ENCODE data around the gene LCLAT1. TPM values are rescaled to one million over a fixed set of nuclear protein-coding genes. Genes with fewer than 3 reads are reported as not detected.

The LCLAT1 gene
- total RNA-seq, 1 donor from 2014 or later, result 18.8 TPM

- Histone ChIP-seq H3K27me3 (ENCODE audit: control insufficient read depth in 3 of 3, insufficient read depth in 3 of 3, low read length in 3 of 3) (no peaks in the 10 kb centered on the region), H3K36me3 (ENCODE audit: control insufficient read depth in 3 of 3, insufficient read depth in 3 of 3, low read length in 3 of 3) (no peaks in the 10 kb centered on the region)
Measured at GRCh38 chr2:30653847-30654246, 206.8 kb downstream of the LCLAT1 start.

GRCh38 chr2:30654404-30654803 lies 207.4 kb downstream of the LCLAT1 start:
- H3K9me3 ChIP-seq (ENCODE audit: control insufficient read depth in 3 of 3, low read length in 3 of 3), result no peaks in the 10 kb centered on the region
- H3K36me3 ChIP-seq (ENCODE audit: control insufficient read depth in 3 of 3, insufficient read depth in 3 of 3, low read length in 3 of 3), result no peaks in the 10 kb centered on the region
- no peak overlapping the region for H3K9ac ChIP-seq (ENCODE audit: low read depth in 1 of 3, low read length in 3 of 3)
- H3K27ac ChIP-seq (ENCODE audit: low read depth, low read length), result no peak overlapping the region
- peaks cover 14 to 28% (median 21%) of the 10 kb centered on the region in 3 donors for H3K4me1 ChIP-seq (ENCODE audit: control insufficient read depth in 3 of 3, insufficient read depth in 3 of 3, low read length in 3 of 3)
- no peaks in the 10 kb centered on the region for H3K27me3 ChIP-seq (ENCODE audit: control insufficient read depth in 3 of 3, insufficient read depth in 3 of 3, low read length in 3 of 3)
- H3K4me3 ChIP-seq (ENCODE audit: low read length in 3 of 3), result no peak overlapping the region

More at GRCh38 chr2:30653847-30654246, 206.8 kb downstream of the LCLAT1 start:
- Histone ChIP-seq H3K4me3 (ENCODE audit: low read length in 3 of 3) (no peak overlapping the region), H3K9ac (ENCODE audit: low read depth in 1 of 3, low read length in 3 of 3) (no peak overlapping the region), H3K4me1 (ENCODE audit: control insufficient read depth in 3 of 3, insufficient read depth in 3 of 3, low read length in 3 of 3) (peaks cover 19 to 32% (median 21%) of the 10 kb centered on the region in 3 donors), H3K27ac (ENCODE audit: low read depth, low read length) (no peak overlapping the region), H3K9me3 (ENCODE audit: control insufficient read depth in 3 of 3, low read length in 3 of 3) (no peaks in the 10 kb centered on the region)

GRCh38 chr2:30655211-30655610 lies 208.2 kb downstream of the LCLAT1 start:
- no peak overlapping the region for H3K4me3 ChIP-seq (ENCODE audit: low read length in 3 of 3)
- H3K36me3 ChIP-seq (ENCODE audit: control insufficient read depth in 3 of 3, insufficient read depth in 3 of 3, low read length in 3 of 3), result no peaks in the 10 kb centered on the region
- no peak overlapping the region for H3K27ac ChIP-seq (ENCODE audit: low read depth, low read length)
- no peaks in the 10 kb centered on the region for H3K27me3 ChIP-seq (ENCODE audit: control insufficient read depth in 3 of 3, insufficient read depth in 3 of 3, low read length in 3 of 3)
- H3K9ac ChIP-seq (ENCODE audit: low read depth in 1 of 3, low read length in 3 of 3), result no peak overlapping the region
- no peaks in the 10 kb centered on the region for H3K9me3 ChIP-seq (ENCODE audit: control insufficient read depth in 3 of 3, low read length in 3 of 3)
- H3K4me1 ChIP-seq (ENCODE audit: control insufficient read depth in 3 of 3, insufficient read depth in 3 of 3, low read length in 3 of 3), result peaks cover 14 to 28% (median 21%) of the 10 kb centered on the region in 3 donors

- Histone ChIP-seq H3K27me3 (ENCODE audit: control insufficient read depth in 3 of 3, insufficient read depth in 3 of 3, low read length in 3 of 3) (no peaks in the 10 kb centered on the region), H3K9me3 (ENCODE audit: control insufficient read depth in 3 of 3, low read length in 3 of 3) (no peaks in the 10 kb centered on the region), H3K36me3 (ENCODE audit: control insufficient read depth in 3 of 3, insufficient read depth in 3 of 3, low read length in 3 of 3) (no peaks in the 10 kb centered on the region), H3K27ac (ENCODE audit: low read depth, low read length) (no peak overlapping the region), H3K9ac (ENCODE audit: low read depth in 1 of 3, low read length in 3 of 3) (no peak overlapping the region), H3K4me3 (ENCODE audit: low read length in 3 of 3) (no peak overlapping the region), H3K4me1 (ENCODE audit: control insufficient read depth in 3 of 3, insufficient read depth in 3 of 3, low read length in 3 of 3) (peaks cover 17 to 28% (median 21%) of the 10 kb centered on the region in 3 donors)
Measured at GRCh38 chr2:30655660-30656059, 208.6 kb downstream of the LCLAT1 start.

- Histone ChIP-seq H3K36me3 (ENCODE audit: control insufficient read depth in 3 of 3, insufficient read depth in 3 of 3, low read length in 3 of 3) (no peaks in the 10 kb centered on the region), H3K27ac (ENCODE audit: low read depth, low read length) (no peak overlapping the region), H3K4me1 (ENCODE audit: control insufficient read depth in 3 of 3, insufficient read depth in 3 of 3, low read length in 3 of 3) (peaks cover 20 to 28% (median 22%) of the 10 kb centered on the region in 3 donors), H3K9ac (ENCODE audit: low read depth in 1 of 3, low read length in 3 of 3) (no peak overlapping the region), H3K4me3 (ENCODE audit: low read length in 3 of 3) (no peak overlapping the region), H3K27me3 (ENCODE audit: control insufficient read depth in 3 of 3, insufficient read depth in 3 of 3, low read length in 3 of 3) (no peaks in the 10 kb centered on the region), H3K9me3 (ENCODE audit: control insufficient read depth in 3 of 3, low read length in 3 of 3) (no peaks in the 10 kb centered on the region)
Measured at GRCh38 chr2:30656079-30656478, 209.0 kb downstream of the LCLAT1 start.

- Histone ChIP-seq H3K36me3 (ENCODE audit: control insufficient read depth in 3 of 3, insufficient read depth in 3 of 3, low read length in 3 of 3) (no peaks in the 10 kb centered on the region), H3K9me3 (ENCODE audit: control insufficient read depth in 3 of 3, low read length in 3 of 3) (no peaks in the 10 kb centered on the region), H3K27me3 (ENCODE audit: control insufficient read depth in 3 of 3, insufficient read depth in 3 of 3, low read length in 3 of 3) (no peaks in the 10 kb centered on the region), H3K27ac (ENCODE audit: low read depth, low read length) (no peak overlapping the region), H3K9ac (ENCODE audit: low read depth in 1 of 3, low read length in 3 of 3) (no peak overlapping the region), H3K4me3 (ENCODE audit: low read length in 3 of 3) (no peak overlapping the region), H3K4me1 (ENCODE audit: control insufficient read depth in 3 of 3, insufficient read depth in 3 of 3, low read length in 3 of 3) (peaks cover 10 to 16% (median 14%) of the 10 kb centered on the region in 3 donors)
Measured at GRCh38 chr2:30661173-30662107, 214.4 kb downstream of the LCLAT1 start.

GRCh38 chr2:30662268-30663131 lies 215.5 kb downstream of the LCLAT1 start:
- Histone ChIP-seq H3K36me3 (ENCODE audit: control insufficient read depth in 3 of 3, insufficient read depth in 3 of 3, low read length in 3 of 3) (no peaks in the 10 kb centered on the region), H3K9me3 (ENCODE audit: control insufficient read depth in 3 of 3, low read length in 3 of 3) (no peaks in the 10 kb centered on the region), H3K27ac (ENCODE audit: low read depth, low read length) (no peak overlapping the region), H3K9ac (ENCODE audit: low read depth in 1 of 3, low read length in 3 of 3) (no peak overlapping the region), H3K4me1 (ENCODE audit: control insufficient read depth in 3 of 3, insufficient read depth in 3 of 3, low read length in 3 of 3) (peaks cover 10 to 16% (median 14%) of the 10 kb centered on the region in 3 donors), H3K27me3 (ENCODE audit: control insufficient read depth in 3 of 3, insufficient read depth in 3 of 3, low read length in 3 of 3) (no peaks in the 10 kb centered on the region), H3K4me3 (ENCODE audit: low read length in 3 of 3) (no peak overlapping the region)

GRCh38 chr2:30663321-30663720 lies 216.3 kb downstream of the LCLAT1 start:
- no peak overlapping the region for H3K4me3 ChIP-seq (ENCODE audit: low read length in 3 of 3)

GRCh38 chr2:30663806-30664205 lies 216.8 kb downstream of the LCLAT1 start:
- H3K27me3 ChIP-seq (ENCODE audit: control insufficient read depth in 3 of 3, insufficient read depth in 3 of 3, low read length in 3 of 3), result no peaks in the 10 kb centered on the region
- H3K4me1 ChIP-seq (ENCODE audit: control insufficient read depth in 3 of 3, insufficient read depth in 3 of 3, low read length in 3 of 3), result peaks cover 10 to 16% (median 14%) of the 10 kb centered on the region in 3 donors
- H3K9me3 ChIP-seq (ENCODE audit: control insufficient read depth in 3 of 3, low read length in 3 of 3), result no peaks in the 10 kb centered on the region
- H3K9ac ChIP-seq (ENCODE audit: low read depth in 1 of 3, low read length in 3 of 3), result no peak overlapping the region
- no peaks in the 10 kb centered on the region for H3K36me3 ChIP-seq (ENCODE audit: control insufficient read depth in 3 of 3, insufficient read depth in 3 of 3, low read length in 3 of 3)
- no peak overlapping the region for H3K4me3 ChIP-seq (ENCODE audit: low read length in 3 of 3)
- no peak overlapping the region for H3K27ac ChIP-seq (ENCODE audit: low read depth, low read length)

More at GRCh38 chr2:30663321-30663720, 216.3 kb downstream of the LCLAT1 start:
- Histone ChIP-seq H3K36me3 (ENCODE audit: control insufficient read depth in 3 of 3, insufficient read depth in 3 of 3, low read length in 3 of 3) (no peaks in the 10 kb centered on the region), H3K9ac (ENCODE audit: low read depth in 1 of 3, low read length in 3 of 3) (no peak overlapping the region), H3K27me3 (ENCODE audit: control insufficient read depth in 3 of 3, insufficient read depth in 3 of 3, low read length in 3 of 3) (no peaks in the 10 kb centered on the region), H3K9me3 (ENCODE audit: control insufficient read depth in 3 of 3, low read length in 3 of 3) (no peaks in the 10 kb centered on the region), H3K27ac (ENCODE audit: low read depth, low read length) (no peak overlapping the region), H3K4me1 (ENCODE audit: control insufficient read depth in 3 of 3, insufficient read depth in 3 of 3, low read length in 3 of 3) (peaks cover 10 to 16% (median 14%) of the 10 kb centered on the region in 3 donors)
